ENCODE data around the gene MOBP.

Gene MOBP

GRCh38 chr3:39550354-39551051, 83.0 kb downstream of the MOBP start:
- DNase-seq, result no peak

Data from activated naive CD4-positive, alpha-beta T cell (primary cell).